NCI-H1417 treated with DMSO at 0.1 percent for 48 hours (cell line): ENCODE measurements around the gene SHROOM3.

Experiments used
- DNase-seq: peaks from one replicate; lab custom pipeline; 2025; lab: John Stamatoyannopoulos, UW

SHROOM3 gene

DNA sequence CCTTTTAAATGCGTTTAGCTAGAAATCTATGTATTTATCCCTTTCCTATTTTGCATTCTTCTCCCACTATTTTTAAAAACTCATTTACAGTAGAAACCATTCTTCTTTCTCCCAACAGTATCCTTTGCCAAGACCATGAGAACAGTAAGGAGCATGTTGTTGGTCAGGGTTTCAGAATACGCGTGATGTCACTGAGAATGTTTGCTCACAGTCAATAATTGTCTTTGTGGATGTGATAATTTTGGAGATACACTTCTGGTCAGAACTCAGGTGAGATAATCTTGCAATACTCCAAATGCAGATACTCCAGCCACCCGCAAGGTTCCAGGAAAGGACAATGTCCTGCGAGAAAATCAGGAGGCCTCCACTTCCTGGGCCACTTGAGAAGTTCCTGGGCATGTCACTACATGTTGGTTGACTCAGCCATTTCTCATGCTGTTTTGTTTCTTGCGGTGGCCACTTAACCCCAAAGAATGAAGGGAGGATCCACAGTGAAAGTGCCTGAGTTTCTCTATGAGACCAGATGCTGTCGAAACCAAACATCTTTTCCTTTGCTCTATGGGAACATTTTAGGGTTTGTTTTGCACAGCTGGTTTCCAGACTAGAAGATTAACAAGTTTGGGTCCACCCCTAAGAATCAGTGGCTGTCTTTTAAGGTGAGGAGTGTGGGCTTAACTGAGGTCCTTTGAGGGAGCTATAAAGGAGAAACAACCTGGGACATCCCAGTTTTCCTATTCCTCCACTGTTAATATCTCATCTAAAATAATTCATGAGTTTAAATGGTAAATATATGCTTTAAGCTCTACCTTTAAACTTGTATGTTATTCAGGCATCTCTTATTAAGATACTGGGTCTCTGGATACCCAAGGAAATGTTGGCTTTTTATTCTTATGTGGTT, 346.9 kb downstream of the SHROOM3 start:
- no peak for DNase-seq

DNA sequence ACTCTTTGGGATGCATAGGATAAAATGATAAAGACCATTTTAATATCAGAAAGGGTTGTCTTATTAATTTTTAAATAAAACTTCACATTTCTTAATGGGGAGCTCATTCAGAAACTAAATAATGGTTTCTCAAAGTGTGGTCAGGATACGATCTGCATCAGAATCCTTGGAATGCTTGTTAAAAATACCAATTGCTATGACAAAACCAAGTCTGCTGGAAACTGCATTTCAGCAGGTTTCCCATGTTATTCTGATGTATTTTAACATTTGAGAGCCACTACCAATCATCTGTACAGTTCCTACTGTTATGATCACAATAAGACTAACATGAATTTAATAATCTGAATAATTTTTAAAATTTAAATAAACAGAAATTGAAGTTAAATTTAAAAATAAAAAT, 347.8 kb downstream of the SHROOM3 start:
- DNase-seq = no peak

DNA sequence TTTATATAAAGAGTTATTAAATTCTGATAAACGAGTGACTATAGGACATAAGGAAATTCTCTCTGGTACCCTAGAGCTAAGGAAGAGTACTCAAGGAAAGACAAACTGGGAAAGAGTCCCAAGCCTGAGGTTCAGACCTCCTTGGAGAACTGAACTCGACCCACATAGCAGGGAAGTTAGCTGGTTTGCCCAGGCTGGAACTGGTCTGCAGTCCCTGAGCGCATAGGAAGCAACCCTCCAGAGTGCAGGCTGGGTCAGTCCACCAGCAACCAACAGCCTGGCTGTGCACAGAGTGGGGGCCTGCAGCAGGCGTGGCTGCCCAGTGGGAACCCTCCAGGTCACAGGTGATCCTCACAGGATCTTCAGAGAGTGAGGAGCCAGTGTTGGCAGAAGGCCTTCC, 348.8 kb downstream of the SHROOM3 start:
- DNase-seq = no peak

DNA sequence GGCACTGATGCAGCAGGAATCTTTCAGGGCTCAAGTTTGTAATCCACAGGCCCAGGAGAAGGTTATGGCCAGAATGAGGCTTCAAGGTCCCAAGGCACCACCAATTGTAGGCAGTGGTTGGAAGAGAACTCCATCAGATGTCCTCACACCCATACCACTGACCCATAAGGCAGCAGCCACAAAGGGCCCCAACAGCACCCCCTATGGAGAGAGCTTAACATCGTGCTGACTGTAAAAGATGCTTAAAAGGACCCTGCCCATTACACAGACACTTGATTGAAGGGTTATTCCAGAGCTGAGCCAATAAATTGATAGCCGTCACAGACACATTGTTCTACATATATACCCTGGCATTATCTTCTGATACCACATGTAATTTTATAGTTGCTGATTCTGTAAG, 349.2 kb downstream of the SHROOM3 start:
- no peak for DNase-seq

DNA sequence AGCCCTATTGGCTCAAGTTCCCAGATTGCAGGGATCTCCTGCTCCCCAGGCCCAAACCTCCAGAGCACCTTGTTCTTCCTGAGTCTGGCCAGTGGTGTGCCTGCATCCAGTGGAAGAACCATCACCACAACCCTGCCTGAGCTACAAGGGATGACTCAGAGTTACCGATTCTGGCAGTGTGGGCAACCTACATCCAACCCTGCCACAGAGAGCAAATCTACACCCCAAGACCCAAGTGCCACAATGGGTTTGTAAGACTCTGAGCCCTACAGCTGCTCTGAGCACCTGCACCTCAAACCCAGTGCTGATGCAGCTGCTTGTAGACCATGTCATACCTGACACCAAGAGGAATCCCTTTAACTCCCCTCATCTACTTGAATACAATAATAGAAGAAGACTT, 352.9 kb downstream of the SHROOM3 start:
- DNase-seq = no peak

DNA sequence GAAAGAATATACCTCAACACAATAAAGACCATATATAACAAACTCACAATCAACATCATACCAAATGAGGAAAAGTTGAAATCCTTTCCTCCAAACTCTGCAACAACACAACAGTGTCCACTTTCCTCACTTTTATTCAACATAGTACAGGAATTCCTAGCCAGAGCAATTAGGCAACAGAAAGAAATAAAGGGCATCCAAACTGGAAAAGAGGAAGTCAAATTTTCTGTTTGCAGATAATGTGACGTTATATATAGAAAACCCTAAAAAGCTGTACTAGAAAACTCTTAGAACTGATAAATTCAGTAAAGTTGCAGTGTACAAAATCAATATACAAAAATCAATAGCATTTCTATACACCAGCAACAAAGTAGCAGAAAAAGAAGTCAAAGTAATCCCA, 355.3 kb downstream of the SHROOM3 start:
- no peak for DNase-seq

DNA sequence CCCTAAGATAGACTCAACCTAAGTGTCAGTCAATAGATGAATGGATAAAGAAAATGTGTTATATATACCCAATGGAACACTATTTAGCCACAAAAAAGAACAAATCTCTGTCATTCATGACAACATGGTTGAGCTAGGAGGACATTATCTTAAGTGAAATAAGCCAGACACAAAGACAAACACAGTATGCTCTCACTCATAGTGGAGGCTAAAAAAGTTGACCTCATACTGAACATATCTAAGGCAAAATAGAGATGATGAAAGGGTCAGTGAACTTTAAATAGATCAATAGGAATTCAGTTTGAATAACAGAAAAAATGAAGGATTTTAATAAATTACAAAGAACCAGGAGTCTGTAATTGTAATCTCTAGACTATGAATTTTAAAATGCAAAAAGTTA, 356.4 kb downstream of the SHROOM3 start:
- no peak for DNase-seq

DNA sequence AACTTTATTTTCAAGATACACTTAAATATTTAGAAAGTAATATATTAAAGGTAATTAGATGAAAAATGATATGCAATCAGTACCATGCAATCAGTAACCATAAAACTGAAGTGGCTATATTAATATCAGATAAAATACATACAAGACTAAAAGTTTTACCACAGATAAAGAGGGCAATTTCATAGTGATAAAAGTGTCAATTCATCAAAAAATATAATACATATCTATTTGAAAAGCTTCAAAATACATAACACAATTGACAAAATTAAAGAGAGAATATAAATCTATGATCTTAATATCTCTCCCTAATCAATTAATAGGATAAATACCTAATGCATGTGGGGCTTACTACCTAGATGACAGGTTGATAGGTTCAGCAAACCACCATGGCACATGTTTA, 357.4 kb downstream of the SHROOM3 start:
- DNase-seq = no peak

DNA sequence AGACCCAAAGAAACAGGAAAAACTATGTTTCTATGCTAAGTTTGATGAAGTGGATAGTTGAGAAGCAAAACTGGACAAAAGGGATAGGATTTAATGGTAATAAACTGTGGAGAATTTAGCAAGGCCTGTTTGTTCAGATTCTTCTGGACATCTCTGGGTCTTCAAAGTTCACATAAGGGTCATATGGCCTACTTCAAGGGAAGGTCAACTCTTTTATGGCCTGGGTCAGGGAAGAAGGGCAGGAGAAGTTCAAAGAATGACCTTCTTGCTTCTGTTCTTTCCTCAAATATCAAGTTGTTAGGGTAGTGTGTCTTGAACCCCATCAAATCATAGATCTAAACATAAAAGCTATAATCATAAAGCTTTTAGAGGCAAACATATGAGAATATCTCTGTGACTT, 360.2 kb downstream of the SHROOM3 start:
- DNase-seq = no peak

DNA sequence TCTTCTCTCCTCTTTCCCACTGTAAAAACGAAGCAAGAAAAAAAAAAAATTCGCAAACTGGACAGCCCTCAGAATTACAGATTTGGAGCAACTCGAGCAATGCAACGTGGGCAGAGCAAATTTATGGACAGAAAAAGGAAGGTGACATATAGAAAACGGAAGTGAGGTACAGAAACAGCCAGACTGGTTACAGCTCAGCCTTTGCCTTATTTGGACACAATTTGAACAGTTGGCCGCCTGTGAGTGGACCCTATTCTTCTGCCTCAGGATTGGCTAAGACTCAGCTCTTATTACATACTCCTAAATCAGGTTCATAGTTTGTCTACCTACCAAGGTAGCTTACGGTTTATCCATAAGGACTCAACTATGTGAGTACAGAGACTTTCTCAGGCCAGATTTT, 364.1 kb downstream of the SHROOM3 start:
- DNase-seq = no peak

GRCh38 chr4:76799718-76800117, 364.7 kb downstream of the SHROOM3 start:
- no peak for DNase-seq

DNA sequence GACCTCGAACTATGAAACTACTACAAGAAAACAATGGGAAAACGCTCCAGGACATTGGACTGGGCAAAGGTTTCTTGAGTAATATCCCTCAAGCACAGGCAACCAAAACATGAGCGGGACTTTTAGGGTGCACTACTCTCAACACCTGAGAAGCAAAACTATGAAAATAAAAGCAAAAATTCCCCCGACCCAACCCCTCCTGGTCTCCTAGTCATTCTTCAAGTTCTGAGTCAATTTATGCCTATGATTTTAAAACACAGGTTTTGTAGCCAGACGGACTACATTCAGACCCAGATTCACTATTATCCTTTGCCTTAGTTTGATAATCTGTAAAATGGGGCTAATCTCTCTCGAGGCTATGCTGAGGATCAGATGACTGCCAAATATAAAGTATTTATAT, 365.9 kb downstream of the SHROOM3 start:
- DNase-seq = no peak

- DNase-seq = no peak
Observed at GRCh38 chr4:76801621-76802235, 366.7 kb downstream of the SHROOM3 start.

GRCh38 chr4:76802236-76803021, 367.4 kb downstream of the SHROOM3 start:
- DNase-seq = no peak

DNA sequence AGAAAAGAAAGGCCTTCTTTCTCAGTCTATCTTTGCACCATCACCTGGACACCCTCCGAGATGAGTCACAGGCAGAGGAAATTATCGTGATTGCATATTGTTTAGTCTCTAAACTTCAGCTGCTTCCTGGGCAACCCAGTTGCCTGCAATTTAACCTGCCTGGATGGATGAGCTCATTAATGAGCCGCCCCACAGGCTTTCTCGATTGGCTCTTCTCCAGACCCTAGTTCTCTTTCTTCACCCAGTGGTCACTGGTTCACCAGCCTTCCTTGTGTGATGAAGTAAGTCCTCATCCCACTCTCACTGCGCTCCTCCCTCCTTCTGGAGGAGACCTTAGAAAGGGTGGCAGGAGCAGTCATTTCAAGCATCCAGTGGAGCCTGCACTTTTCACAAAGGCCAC, 368.5 kb downstream of the SHROOM3 start:
- peak; percentile 29 for DNase-seq

GRCh38 chr4:76804096-76804495, 369.1 kb downstream of the SHROOM3 start:
- DNase-seq = no peak

DNA sequence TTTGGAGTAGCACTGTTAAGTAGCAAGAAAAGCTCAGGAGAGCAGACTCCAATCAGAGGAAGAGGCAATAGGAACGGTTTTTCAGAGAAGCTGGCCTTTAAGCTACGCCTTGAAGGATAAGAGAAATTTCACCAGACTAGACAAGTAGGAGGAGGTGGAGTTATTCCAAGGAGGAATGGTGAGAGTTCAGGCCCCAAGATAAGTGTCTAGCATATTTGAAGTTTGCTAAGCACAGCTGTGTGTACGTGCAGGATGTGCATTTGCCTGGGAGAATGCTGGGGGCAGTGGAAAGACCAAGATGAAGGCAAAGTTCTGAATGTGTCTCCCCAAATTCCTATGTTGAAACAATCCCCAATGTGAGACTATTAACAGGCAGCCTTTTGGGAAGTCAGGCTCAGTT, 371.3 kb downstream of the SHROOM3 start:
- DNase-seq = no peak

- no peak for DNase-seq
Observed at GRCh38 chr4:76806757-76807156, 371.7 kb downstream of the SHROOM3 start.

DNA sequence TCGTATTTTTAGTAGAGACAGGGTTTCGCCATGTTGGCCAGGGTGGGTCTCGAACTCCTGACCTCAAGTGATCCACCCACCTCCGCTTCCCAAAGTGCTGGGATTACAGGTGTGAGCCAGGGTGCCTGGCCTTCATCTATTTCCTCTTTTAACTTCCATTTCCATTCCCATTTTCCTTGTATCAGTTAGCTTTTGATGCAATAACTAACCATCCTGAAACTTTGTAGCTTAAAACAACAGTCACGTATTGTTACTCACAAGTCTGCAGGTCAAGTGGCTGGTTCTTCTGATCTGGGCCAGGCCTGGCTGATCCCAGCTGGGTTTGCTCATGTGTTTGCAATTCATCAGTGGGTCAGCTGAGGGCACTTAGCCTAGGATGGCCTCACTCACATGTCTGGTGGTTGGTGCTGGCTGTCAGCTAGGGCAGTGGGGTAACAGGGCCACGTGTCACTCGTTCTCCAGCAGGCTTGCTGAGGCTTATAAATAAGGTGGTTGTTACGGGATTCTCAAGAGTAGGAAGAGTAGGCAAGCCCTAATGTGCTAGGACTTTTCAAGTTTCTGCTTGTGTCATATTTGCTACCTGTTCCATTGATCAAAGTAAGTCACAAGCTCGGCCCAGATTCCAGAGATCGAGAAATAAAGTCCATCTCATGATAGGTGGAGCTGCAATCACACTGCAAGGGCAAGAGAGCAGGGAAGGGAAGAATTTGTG, 374.7 kb downstream of the SHROOM3 start:
- no peak for DNase-seq

DNA sequence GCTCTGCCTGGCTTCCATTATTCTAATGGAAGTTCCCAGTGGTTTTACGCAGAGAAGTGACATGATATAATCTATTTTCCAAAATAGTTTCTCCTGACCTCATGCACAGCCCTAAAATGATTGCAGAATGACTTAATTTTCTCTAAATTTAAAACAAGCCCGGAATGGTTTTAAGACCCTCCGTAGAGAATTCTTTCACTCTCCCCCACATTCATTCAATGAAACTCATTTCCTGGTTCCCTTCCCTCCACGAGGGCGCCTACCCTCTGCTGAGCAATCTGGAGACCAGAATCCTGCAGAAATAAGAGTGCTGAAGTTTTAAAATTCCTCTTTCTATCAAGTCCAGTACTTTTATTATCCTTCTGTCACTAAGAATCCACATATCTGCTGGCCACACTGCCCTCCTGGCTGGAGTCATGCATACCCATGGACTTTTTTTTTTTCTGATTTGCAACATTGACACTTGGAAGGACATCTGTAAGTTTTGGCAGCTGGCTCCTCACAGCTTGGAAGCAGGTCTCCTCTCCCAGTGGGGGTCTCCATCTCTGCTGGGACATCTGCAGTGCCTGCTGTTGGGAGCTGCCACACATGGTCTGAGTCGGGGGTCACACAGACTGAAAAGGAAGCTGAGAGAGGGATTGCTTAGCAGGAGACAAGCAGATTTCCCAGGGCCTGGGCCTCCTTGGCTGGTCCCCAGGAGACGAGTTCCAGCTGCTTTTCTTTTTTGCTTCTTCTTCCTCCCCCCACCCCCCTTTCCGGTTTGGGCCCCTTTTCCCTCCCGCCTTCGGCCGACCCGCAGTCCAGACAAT, 376.8 kb downstream of the SHROOM3 start:
- no peak for DNase-seq

GRCh38 chr4:76813070-76813469, 378.0 kb downstream of the SHROOM3 start:
- no peak for DNase-seq
